GM18505 (cell line): ENCODE results near the gene FNIP1.
"Not testable (repeated sequence)": the region's sequence is repeated elsewhere in the genome, so short reads cannot be mapped to it uniquely, and the experiment has no call there.

Source experiments
- ATAC-seq: cut with Tn5 transposase; IDR thresholded peaks from one replicate; pipeline ENCODE4 v1.9.1; 2021; ENCODE audit not compliant: unreplicated experiment
- POLR2A ChIP-seq: IDR thresholded peaks from 4 replicates; pipeline ENCODE4 v1.6.1; 2011; ENCODE audit warnings: borderline replicate concordance; ENCODE audit not compliant: insufficient read depth, insufficient read length; ENCODE audit errors: extremely low read depth

The FNIP1 gene

GRCh38 chr5:131718487-131719014 is 78.3 kb downstream of the FNIP1 start:
- ATAC-seq = no peak
- TF ChIP-seq POLR2A = no peak

- ATAC-seq = not testable (repeated sequence)
Measured at GRCh38 chr5:131717164-131717563, 79.7 kb downstream of the FNIP1 start.

GRCh38 chr5:131716650-131717049 is 80.2 kb downstream of the FNIP1 start:
- ATAC-seq = no peak
- no peak for TF ChIP-seq POLR2A

GRCh38 chr5:131710391-131710790 is 86.4 kb downstream of the FNIP1 start:
- no peak for TF ChIP-seq POLR2A
- ATAC-seq = no peak

- no peak for ATAC-seq
- no peak for TF ChIP-seq POLR2A
Measured at GRCh38 chr5:131709043-131709442, 87.8 kb downstream of the FNIP1 start.

GRCh38 chr5:131706281-131706680 is 90.5 kb downstream of the FNIP1 start:
- no peak for ATAC-seq
- TF ChIP-seq POLR2A = no peak

- ATAC-seq = no peak
Measured at GRCh38 chr5:131694926-131695325, 101.9 kb downstream of the FNIP1 start.

GRCh38 chr5:131693894-131694293 is 102.9 kb downstream of the FNIP1 start:
- ATAC-seq = no peak

More at GRCh38 chr5:131694926-131695325, 101.9 kb downstream of the FNIP1 start:
- no peak for TF ChIP-seq POLR2A

GRCh38 chr5:131685516-131686171 is 111.2 kb downstream of the FNIP1 start:
- ATAC-seq = no peak
- no peak for TF ChIP-seq POLR2A

More at GRCh38 chr5:131693894-131694293, 102.9 kb downstream of the FNIP1 start:
- no peak for TF ChIP-seq POLR2A

- no peak for TF ChIP-seq POLR2A
- no peak for ATAC-seq
Measured at GRCh38 chr5:131684595-131684994, 112.2 kb downstream of the FNIP1 start.

- no peak for ATAC-seq
- no peak for TF ChIP-seq POLR2A
Measured at GRCh38 chr5:131684051-131684450, 112.8 kb downstream of the FNIP1 start.

GRCh38 chr5:131682826-131683225 is 114.0 kb downstream of the FNIP1 start:
- ATAC-seq = no peak

GRCh38 chr5:131682175-131682574 is 114.6 kb downstream of the FNIP1 start:
- ATAC-seq = no peak
- TF ChIP-seq POLR2A = no peak

More at GRCh38 chr5:131682826-131683225, 114.0 kb downstream of the FNIP1 start:
- TF ChIP-seq POLR2A = no peak

- no peak for ATAC-seq
- no peak for TF ChIP-seq POLR2A
Measured at GRCh38 chr5:131679911-131680310, 116.9 kb downstream of the FNIP1 start.

- ATAC-seq = not testable (repeated sequence)
Measured at GRCh38 chr5:131678273-131678672, 118.5 kb downstream of the FNIP1 start.
